H9 (cell line): Measurements from ENCODE around the gene HIPK2. TPM values are rescaled to one million over a fixed set of nuclear protein-coding genes. Genes with fewer than 3 reads are reported as not detected.

Experiments
- DNase-seq: peaks from one replicate; pipeline ENCODE4 v3.0.0-alpha.2; 2017
- H2AFZ ChIP-seq: one replicate; pipeline ENCODE4 v1.6.1; 2013; ENCODE audit warnings: mild to moderate bottlenecking, low read length, control low read depth, moderate library complexity
- H2AK5ac ChIP-seq: 2 replicates; pipeline ENCODE4 v1.6.1; 2013; ENCODE audit warnings: low read length, control low read depth, mixed read lengths; ENCODE audit not compliant: insufficient read length
- H2BK120ac ChIP-seq: one replicate; pipeline ENCODE4 v1.6.1; 2013; ENCODE audit warnings: low read depth, mild to moderate bottlenecking, low read length, control low read depth, inconsistent platforms; ENCODE audit not compliant: poor library complexity, severe bottlenecking
- H2BK12ac ChIP-seq: 2 replicates; pipeline ENCODE4 v1.6.1; 2013; ENCODE audit warnings: low read length, control low read depth, mixed read lengths, low read depth; ENCODE audit not compliant: insufficient read length
- H2BK15ac ChIP-seq: 2 replicates; pipeline ENCODE4 v1.6.1; 2013; ENCODE audit warnings: low read depth, low read length, control low read depth
- H2BK20ac ChIP-seq: one replicate; pipeline ENCODE4 v1.6.1; 2013; ENCODE audit warnings: low read depth, mild to moderate bottlenecking, low read length, control low read depth, inconsistent platforms; ENCODE audit not compliant: poor library complexity, severe bottlenecking
- H2BK5ac ChIP-seq: 2 replicates; pipeline ENCODE4 v1.6.1; 2013; ENCODE audit warnings: low read length, control low read depth, mixed read lengths; ENCODE audit not compliant: insufficient read length
- H3K14ac ChIP-seq: 2 replicates; pipeline ENCODE4 v1.6.1; 2013; ENCODE audit warnings: low read length, control low read depth; ENCODE audit not compliant: insufficient read depth
- H3K18ac ChIP-seq: 2 replicates; pipeline ENCODE4 v1.6.1; 2013; ENCODE audit warnings: low read depth, mild to moderate bottlenecking, mixed read lengths, low read length, control low read depth; ENCODE audit not compliant: insufficient read length
- H3K23ac ChIP-seq: 2 replicates; pipeline ENCODE4 v1.6.1; 2013; ENCODE audit warnings: low read length, control low read depth, mixed read lengths, low read depth; ENCODE audit not compliant: insufficient read length
- H3K23me2 ChIP-seq: 2 replicates; pipeline ENCODE4 v1.6.1; 2013; ENCODE audit warnings: low read depth, mild to moderate bottlenecking, mixed read lengths, low read length, control low read depth; ENCODE audit not compliant: insufficient read length, poor library complexity, severe bottlenecking
- H3K27ac ChIP-seq: 2 replicates; pipeline ENCODE4 v1.5.1; 2013; ENCODE audit warnings: low read length, control low read depth, mixed read lengths, low read depth; ENCODE audit not compliant: insufficient read length
- H3K27me3 ChIP-seq: 2 replicates; pipeline ENCODE4 v1.6.1; 2013; ENCODE audit warnings: low read length, control low read depth, inconsistent platforms; ENCODE audit not compliant: insufficient read depth
- H3K4ac ChIP-seq: 2 replicates; pipeline ENCODE4 v1.6.1; 2013; ENCODE audit warnings: low read depth, mild to moderate bottlenecking, control low read depth, inconsistent platforms, low read length, moderate library complexity
- H3K4me1 ChIP-seq: 2 replicates; pipeline ENCODE4 v1.6.1; 2013; ENCODE audit warnings: low read length, control low read depth, inconsistent platforms; ENCODE audit not compliant: insufficient read depth
- H3K4me2 ChIP-seq: 2 replicates; pipeline ENCODE4 v1.6.1; 2013; ENCODE audit warnings: low read length, control low read depth, mixed read lengths; ENCODE audit not compliant: insufficient read length, insufficient read depth
- H3K56ac ChIP-seq: 2 replicates; pipeline ENCODE4 v1.6.1; 2013; ENCODE audit warnings: low read depth, mild to moderate bottlenecking, mixed read lengths, low read length, control low read depth; ENCODE audit not compliant: insufficient read length
- H3K79me1 ChIP-seq: 2 replicates; pipeline ENCODE4 v1.6.1; 2013; ENCODE audit warnings: low read depth, mild to moderate bottlenecking, moderate library complexity, low read length, control low read depth, inconsistent platforms; ENCODE audit not compliant: insufficient read depth, poor library complexity, severe bottlenecking
- H3K79me2 ChIP-seq: 2 replicates; pipeline ENCODE4 v1.6.1; 2013; ENCODE audit warnings: low read length, control low read depth, inconsistent platforms; ENCODE audit not compliant: insufficient read depth
- H3K9ac ChIP-seq: 2 replicates; pipeline ENCODE4 v1.6.1; 2013; ENCODE audit warnings: low read length, control low read depth, mixed read lengths; ENCODE audit not compliant: insufficient read length; ENCODE audit errors: extremely low read depth
- H3K9me3 ChIP-seq: one replicate; pipeline ENCODE4 v1.6.1; 2013; ENCODE audit warnings: low read depth, low read length, inconsistent platforms; ENCODE audit not compliant: control insufficient read depth
- H3T11ph ChIP-seq: one replicate; pipeline ENCODE4 v1.6.1; 2013; ENCODE audit warnings: mild to moderate bottlenecking, low read length, control low read depth, inconsistent platforms
- H4K20me1 ChIP-seq: one replicate; pipeline ENCODE4 v1.6.1; 2013; ENCODE audit not compliant: control insufficient read depth, insufficient read length, insufficient read depth
- H4K5ac ChIP-seq: 2 replicates; pipeline ENCODE4 v1.6.1; 2013; ENCODE audit warnings: low read depth, mild to moderate bottlenecking, mixed read lengths, low read length, control low read depth; ENCODE audit not compliant: insufficient read length
- H4K8ac ChIP-seq: replicated peaks from 2 replicates; pipeline ENCODE4 v1.6.1; 2013; ENCODE audit warnings: low read length, control low read depth, mixed read lengths, low read depth; ENCODE audit not compliant: insufficient read length
- H4K91ac ChIP-seq: 2 replicates; pipeline ENCODE4 v1.6.1; 2013; ENCODE audit warnings: low read depth, mild to moderate bottlenecking, moderate library complexity, mixed read lengths, low read length, control low read depth; ENCODE audit not compliant: insufficient read length
- H3K27ac Mint-ChIP-seq, 3 experiments: 2 replicates in 2 of 3; 3 replicates in 1 of 3; pipeline ENCODE4 v1.8.0; 2020 to 2021; ENCODE audit warnings: mixed read lengths in 3 of 3, mild to moderate bottlenecking in 1 of 3, moderate library complexity in 1 of 3
- H3K27me3 Mint-ChIP-seq: 2 replicates; pipeline ENCODE4 v1.8.0; 2021; ENCODE audit warnings: low read depth, mild to moderate bottlenecking, moderate library complexity, mixed read lengths
- H3K36me3 Mint-ChIP-seq, 3 experiments: 2 replicates in 2 of 3; 3 replicates in 1 of 3; pipeline ENCODE4 v1.8.0; 2020 to 2021; ENCODE audit warnings: low read depth in 3 of 3, mixed read lengths in 3 of 3; ENCODE audit not compliant: insufficient read depth in 1 of 3
- H3K4me1 Mint-ChIP-seq, 2 experiments: 2 replicates each; pipeline ENCODE4 v1.8.0; 2020; ENCODE audit warnings: mixed read lengths in 2 of 2
- H3K4me3 Mint-ChIP-seq, 2 experiments: 2 replicates in 1 of 2; 3 replicates in 1 of 2; pipeline ENCODE4 v1.8.0; 2020 to 2021; ENCODE audit warnings: mild to moderate bottlenecking in 2 of 2, mixed read lengths in 2 of 2, moderate library complexity in 1 of 2
- H3K9me3 Mint-ChIP-seq, 2 experiments: 2 replicates in 1 of 2; 3 replicates in 1 of 2; pipeline ENCODE4 v1.8.0; 2020; ENCODE audit warnings: mild to moderate bottlenecking in 2 of 2, mixed read lengths in 2 of 2, moderate library complexity in 1 of 2
- CTCF ChIP-seq: fragments of 200-600 bp; sonication (generic); conservative IDR thresholded peaks from 3 replicates; pipeline ENCODE4 v1.8.0; 2021; ENCODE audit warnings: antibody characterized with exemption, mild to moderate bottlenecking
- WGBS: extraction: QIAGEN DNeasy Blood & Tissue Kit; methylation state at CpG from one replicate; pipeline ENCODE4 v1.1.7; 2013; ENCODE audit warnings: missing lambda C conversion rate, low lambda C conversion rate, mixed read lengths; ENCODE audit not compliant: insufficient read length; ENCODE audit errors: extremely low coverage; 5-methylcytosine and 5-hydroxymethylcytosine counted together
- total RNA-seq: library from RNA; stranded (reverse); gene quantifications from 2 replicates; pipeline ENCODE4 v1.2.1, GENCODE V29; 2021

Gene HIPK2
- total RNA-seq, 1 experiment from 2014 or later, result 21.9 TPM

GRCh38 chr7:139562961-139563565, 214.7 kb downstream of the HIPK2 start:
- Histone ChIP-seq H4K20me1 (no peaks in the 10 kb centered on the region), H2BK12ac (no peak overlapping the region), H4K5ac (no peak overlapping the region), H2BK120ac (no peak overlapping the region), H3K9me3 (no peaks in the 10 kb centered on the region), H2AFZ (no peak overlapping the region), H3K27me3 (no peaks in the 10 kb centered on the region), H3T11ph (no peak overlapping the region), H2BK5ac (no peak overlapping the region), H3K4me1 (no peaks in the 10 kb centered on the region), H3K4me2 (no peak overlapping the region), H3K56ac (no peak overlapping the region), H3K23me2 (no peaks in the 10 kb centered on the region), H3K9ac (no peak overlapping the region), H3K23ac (no peak overlapping the region), H4K8ac (no peak overlapping the region), H3K27ac (no peak overlapping the region), H2BK15ac (no peak overlapping the region), H3K4ac (no peak overlapping the region), H2AK5ac (no peak overlapping the region), H3K14ac (no peak overlapping the region), H3K18ac (no peak overlapping the region), H2BK20ac (no peak overlapping the region), H4K91ac (no peak overlapping the region), H3K79me2 (no peaks in the 10 kb centered on the region), H3K79me1 (no peaks in the 10 kb centered on the region)
- Mint-ChIP-seq H3K4me1 (peaks cover 31 to 37% of the 10 kb centered on the region in 2 experiments), H3K9me3 (no peaks in the 10 kb centered on the region), H3K4me3 (no peak overlapping the region; a peak in 1 of 5 replicates), H3K27me3 (peaks cover 2% of the 10 kb centered on the region; the same call in 1 of the 2 replicates), H3K27ac (no peak overlapping the region; a peak in 1 of 7 replicates), H3K36me3 (peaks cover 0 to 8% (median 0%) of the 10 kb centered on the region in 3 experiments; a peak in 3 of 7 replicates)
- no peak for DNase-seq
- WGBS, result no CpG with 5 or more reads among the region's 13 CpGs
- no peak for TF ChIP-seq CTCF
